GM12878 (cell line): ENCODE measurements around the gene STX16. TPM values are rescaled to one million over a fixed set of nuclear protein-coding genes. Genes with fewer than 3 reads are reported as not detected.

ENCODE experiments used
- ATAC-seq: fragments of 200-7000 bp; cut with Tn5 transposase; 3 replicates; pipeline ENCODE4 v1.9.1; 2020; ENCODE audit warnings: mild to moderate bottlenecking, moderate library complexity
- BruUV-seq: library from RNA; stranded (reverse); fragments of 400-500 nt; replicated peaks from 2 replicates; lab custom pipeline; 2021; lab: Mats Ljungman, UMichigan
- CTCF ChIA-PET: fragments of 300-600 bp; sonication (Branson Sonifier 250); formaldehyde crosslinking; extraction: SDS; loops from one replicate; lab custom pipeline; 2021; ENCODE audit warnings: inconsistent platforms; lab: Yijun Ruan, JAX
- POLR2A ChIA-PET: fragments of 350-600 bp; formaldehyde crosslinking; extraction: SDS; loops from one replicate; lab custom pipeline; 2021; ENCODE audit warnings: inconsistent platforms; lab: Charles Lee
- RAD21 ChIA-PET: fragments of 300-600 bp; sonication (Branson Sonifier 250); formaldehyde crosslinking; loops from one replicate; lab custom pipeline; 2023; ENCODE audit warnings: antibody characterized with exemption; ENCODE audit not compliant: unreplicated experiment; lab: Charles Lee
- SMC1A ChIA-PET: fragments of 300-600 bp; sonication (Branson Sonifier 250); formaldehyde crosslinking; loops from one replicate; lab custom pipeline; 2023; ENCODE audit not compliant: unreplicated experiment, uncharacterized antibody; lab: Charles Lee
- DNase-seq: peaks from one replicate; pipeline ENCODE4 v3.0.0-alpha.2; 2011; ENCODE audit warnings: low read depth, low spot score
- FAIRE-seq: peaks from 3 replicates; lab custom pipeline; 2011; peaks lifted over from hg19 to GRCh38; lab: Jason Lieb, UNC
- H2AFZ ChIP-seq: 2 replicates; pipeline ENCODE4 v1.6.0; 2011; ENCODE audit warnings: low read depth, low read length, control low read depth; ENCODE audit not compliant: control insufficient read depth
- H3K27ac ChIP-seq: 2 replicates; pipeline ENCODE4 v1.5.1; 2011; ENCODE audit warnings: control low read depth; ENCODE audit not compliant: control insufficient read depth, insufficient read depth
- H3K27me3 ChIP-seq, 2 experiments: replicated peaks in 1 of 2; 2 replicates each; pipeline versions ENCODE4 v1.6.0 to v1.6.1; 2011; ENCODE audit warnings: low read length in 1 of 2; ENCODE audit not compliant: control insufficient read depth in 2 of 2, insufficient read depth in 2 of 2
- H3K36me3 ChIP-seq, 2 experiments: 2 replicates each; pipeline ENCODE4 v1.5.1; 2011; ENCODE audit warnings: low read length in 1 of 2; ENCODE audit not compliant: control insufficient read depth in 2 of 2, insufficient read depth in 2 of 2
- H3K4me1 ChIP-seq: 2 replicates; pipeline ENCODE4 v1.6.1; 2011; ENCODE audit warnings: mild to moderate bottlenecking, low read length, moderate library complexity, mixed read lengths; ENCODE audit not compliant: control insufficient read depth, insufficient read depth
- H3K4me2 ChIP-seq: 2 replicates; pipeline ENCODE4 v1.6.0; 2011; ENCODE audit warnings: control low read depth; ENCODE audit not compliant: control insufficient read depth, insufficient read depth
- H3K4me3 ChIP-seq: fragments of 200-600 bp; sonication (generic); 2 replicates; pipeline ENCODE4 v1.5.1; 2016
- H3K79me2 ChIP-seq: 2 replicates; pipeline ENCODE4 v1.6.0; 2011; ENCODE audit warnings: low read length; ENCODE audit not compliant: control insufficient read depth, insufficient read depth
- H3K9ac ChIP-seq: 2 replicates; pipeline ENCODE4 v1.8.0; 2011; ENCODE audit warnings: low read length, control low read depth, mixed read lengths; ENCODE audit not compliant: control insufficient read depth, insufficient read depth
- H3K9me3 ChIP-seq: replicated peaks from 3 replicates; pipeline ENCODE4 v1.5.1; 2011; ENCODE audit warnings: mild to moderate bottlenecking, low read length; ENCODE audit not compliant: control insufficient read depth, insufficient read depth
- H4K20me1 ChIP-seq: 2 replicates; pipeline ENCODE4 v1.6.0; 2011; ENCODE audit not compliant: control insufficient read depth, insufficient read depth
- FOS ChIP-seq: IDR thresholded peaks from 3 replicates; pipeline ENCODE4 v1.6.1; 2011; ENCODE audit warnings: borderline replicate concordance; ENCODE audit not compliant: insufficient read length; ENCODE audit errors: extremely low read depth
- GABPA ChIP-seq: IDR thresholded peaks from 2 replicates; pipeline ENCODE4 v1.6.1; 2014; ENCODE audit warnings: antibody characterized with exemption, low read depth, mild to moderate bottlenecking, inconsistent platforms
- IRF4 ChIP-seq: IDR thresholded peaks from 2 replicates; pipeline ENCODE4 v1.6.1; 2011; ENCODE audit warnings: low read depth, low read length
- MEF2B ChIP-seq: fragments of 450-650 bp; IDR thresholded peaks from 2 replicates; pipeline ENCODE4 v1.6.1; 2018; ENCODE audit warnings: mild to moderate bottlenecking, moderate library complexity; ENCODE audit not compliant: partially characterized antibody, poor library complexity, severe bottlenecking
- POU2F2 ChIP-seq: IDR thresholded peaks from 3 replicates; pipeline ENCODE4 v1.6.1; 2011; ENCODE audit warnings: low read depth, mild to moderate bottlenecking, low read length, borderline replicate concordance
- SMAD1 ChIP-seq: fragments of 450-650 bp; IDR thresholded peaks from 2 replicates; pipeline ENCODE4 v1.6.1; 2018; ENCODE audit warnings: mild to moderate bottlenecking, low read depth; ENCODE audit not compliant: partially characterized antibody
- SREBF1 ChIP-seq: IDR thresholded peaks from 2 replicates; pipeline ENCODE4 v1.6.1; 2012; ENCODE audit warnings: mild to moderate bottlenecking, low read length
- WGBS: methylation state at CpG from one replicate; pipeline ENCODE4 v1.1.6; 2016; ENCODE audit warnings: low lambda C conversion rate; ENCODE audit not compliant: insufficient replicate concordance, insufficient coverage; ENCODE audit errors: missing lambda C conversion rate; 5-methylcytosine and 5-hydroxymethylcytosine counted together
- in situ Hi-C: fragments of 300-500 bp; cut with MboI; formaldehyde crosslinking; loops from 9 replicates; pipeline ENCODE4 v1.14.3; 2018; ENCODE audit warnings: mixed read lengths
- intact Hi-C: fragments of 100-400 bp; cut with micrococcal nuclease; formaldehyde crosslinking; loops from one replicate; pipeline ENCODE4 v1.14.2; 2022; ENCODE audit not compliant: unreplicated experiment
- polyA plus RNA-seq, 11 experiments: library from polyadenylated mRNA; depleted of rRNA in 4 of 11; unstranded in 6 of 11; stranded (reverse) in 5 of 11; fragments of >200 nt; fragmentation: Nextera tagmentation in 4 of 11; fragmentation: Illumina TruSeq in 1 of 11; extraction: Ambion mirVana in 4 of 11; extraction: Trizol in 1 of 11; gene quantifications; 1 replicate in 1 of 11; 2 replicates in 10 of 11; pipeline versions ENCODE4 v1.2.1 to v1.2.3, GENCODE V29; 2011 to 2016; ENCODE audit warnings: inconsistent platforms in 2 of 11, missing spikeins in 2 of 11, low read depth in 1 of 11
- total RNA-seq, 4 experiments: library from RNA; depleted of rRNA in 3 of 4; stranded (reverse); fragments of >200 nt in 3 of 4; fragmentation: Illumina TruSeq in 1 of 4; extraction: Trizol in 1 of 4; gene quantifications; 2 replicates each; pipeline versions ENCODE4 v1.2.1 to v1.2.3, GENCODE V29; 2013 to 2021
- TF ChIP-seq, protein P1 (sequence below): IDR thresholded peaks from 2 replicates; pipeline ENCODE4 v1.6.1; 2012; ENCODE audit warnings: low read depth, low read length, improper control_type of control experiment
- TF ChIP-seq, protein P2 (sequence below): fragments of 450-650 bp; IDR thresholded peaks from 2 replicates; pipeline ENCODE4 v1.6.1; 2017; ENCODE audit warnings: mild to moderate bottlenecking, moderate library complexity
- TF ChIP-seq, protein P3 (sequence below): IDR thresholded peaks from 2 replicates; pipeline ENCODE4 v1.6.1; 2012; ENCODE audit warnings: mild to moderate bottlenecking, low read depth, low read length
- TF ChIP-seq, protein P4 (sequence below): IDR thresholded peaks from 2 replicates; pipeline ENCODE4 v1.6.1; 2011; ENCODE audit warnings: borderline replicate concordance, low read depth, mild to moderate bottlenecking, moderate library complexity, mixed read lengths, low read length; ENCODE audit not compliant: insufficient read depth; ENCODE audit errors: extremely low read length

Gene STX16
- total and polyA plus RNA-seq, 10 of the 15 experiments (the other 5 are each of a cell fraction or from before 2014, with no cell fraction given): 6.3 to 68.4 (median 35.8) TPM

DNA sequence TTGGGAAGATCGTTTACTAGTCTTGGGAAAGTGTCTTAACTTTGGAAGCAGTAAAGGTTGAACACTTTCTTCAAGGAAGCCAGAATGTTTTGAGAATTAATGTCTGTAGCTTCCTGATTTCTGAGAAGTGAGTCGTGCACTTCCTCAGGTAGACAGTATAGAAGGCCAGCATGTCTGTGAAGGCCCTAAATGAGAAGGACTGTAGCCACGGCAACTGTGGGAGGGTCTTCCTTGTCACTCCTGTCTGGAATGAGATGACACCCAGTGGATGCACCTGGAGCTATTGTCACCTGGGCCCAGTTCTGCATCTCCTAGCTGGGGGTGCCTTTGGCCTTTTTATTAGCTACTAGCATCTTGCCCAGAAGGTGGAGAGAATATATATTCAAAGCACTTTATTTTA, 8.8 kb downstream of the STX16 start:
- CTCF ChIA-PET: interaction anchor here (0.8 to 3.1 kb wide), 5 partner anchors 8 to 425 kb away, joined by 3 to 11 read pairs (median 8); partner anchors contain the start of gene STX16
- H4K20me1 ChIP-seq: peaks cover 2% of the 10 kb centered on the region; the same call in 1 of the 2 replicates
- H2AFZ ChIP-seq: no peak overlapping the region
- H3K9me3 ChIP-seq: no peaks in the 10 kb centered on the region
- H3K4me3 ChIP-seq: no peak overlapping the region
- no peak overlapping the region for H3K4me2 ChIP-seq
- no peak for FAIRE-seq
- intact Hi-C loops (loop anchor here (10.0 kb wide), 3 partner anchors 325 to 375 kb away; partner anchors contain the start of genes ATP5F1E, NELFCD and RAB22A), in situ Hi-C loops (loop anchor here (10.0 to 25.0 kb wide), 3 partner anchors 265 to 1273 kb away; partner anchors contain the start of genes PRELID3B and RBM38)
- ATAC-seq: peak; percentile 13; the same call in 1 of the 3 replicates
- WGBS: 16% methylated on average over 3 of the region's 3 CpGs
- peaks cover 77% of the 10 kb centered on the region for H3K79me2 ChIP-seq
- peaks cover 13% of the 10 kb centered on the region for H3K4me1 ChIP-seq
- no peak overlapping the region for H3K27ac ChIP-seq
- DNase-seq: no peak
- H3K9ac ChIP-seq: no peak overlapping the region
- SMC1A ChIA-PET: interaction anchor here (1.4 to 2.2 kb wide), 3 partner anchors 8 to 13 kb away, joined by 5 to 13 read pairs (median 11); partner anchors contain the start of gene STX16
- peaks cover 3 to 24% of the 10 kb centered on the region in 2 experiments for H3K36me3 ChIP-seq
- BruUV-seq: TSS peak; percentile 5
- H3K27me3 ChIP-seq: no peaks in the 10 kb centered on the region
- POLR2A ChIA-PET: no interaction called here
- RAD21 ChIA-PET: interaction anchor here (1.6 to 2.4 kb wide), 2 partner anchors 9 kb away, joined by 5 to 9 read pairs; partner anchors contain the start of gene STX16
- TF ChIP-seq, protein P1, sequence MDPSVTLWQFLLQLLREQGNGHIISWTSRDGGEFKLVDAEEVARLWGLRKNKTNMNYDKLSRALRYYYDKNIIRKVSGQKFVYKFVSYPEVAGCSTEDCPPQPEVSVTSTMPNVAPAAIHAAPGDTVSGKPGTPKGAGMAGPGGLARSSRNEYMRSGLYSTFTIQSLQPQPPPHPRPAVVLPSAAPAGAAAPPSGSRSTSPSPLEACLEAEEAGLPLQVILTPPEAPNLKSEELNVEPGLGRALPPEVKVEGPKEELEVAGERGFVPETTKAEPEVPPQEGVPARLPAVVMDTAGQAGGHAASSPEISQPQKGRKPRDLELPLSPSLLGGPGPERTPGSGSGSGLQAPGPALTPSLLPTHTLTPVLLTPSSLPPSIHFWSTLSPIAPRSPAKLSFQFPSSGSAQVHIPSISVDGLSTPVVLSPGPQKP: no peak
- TF ChIP-seq IRF4: no peak
- TF ChIP-seq POU2F2: no peak
- TF ChIP-seq, protein P2, sequence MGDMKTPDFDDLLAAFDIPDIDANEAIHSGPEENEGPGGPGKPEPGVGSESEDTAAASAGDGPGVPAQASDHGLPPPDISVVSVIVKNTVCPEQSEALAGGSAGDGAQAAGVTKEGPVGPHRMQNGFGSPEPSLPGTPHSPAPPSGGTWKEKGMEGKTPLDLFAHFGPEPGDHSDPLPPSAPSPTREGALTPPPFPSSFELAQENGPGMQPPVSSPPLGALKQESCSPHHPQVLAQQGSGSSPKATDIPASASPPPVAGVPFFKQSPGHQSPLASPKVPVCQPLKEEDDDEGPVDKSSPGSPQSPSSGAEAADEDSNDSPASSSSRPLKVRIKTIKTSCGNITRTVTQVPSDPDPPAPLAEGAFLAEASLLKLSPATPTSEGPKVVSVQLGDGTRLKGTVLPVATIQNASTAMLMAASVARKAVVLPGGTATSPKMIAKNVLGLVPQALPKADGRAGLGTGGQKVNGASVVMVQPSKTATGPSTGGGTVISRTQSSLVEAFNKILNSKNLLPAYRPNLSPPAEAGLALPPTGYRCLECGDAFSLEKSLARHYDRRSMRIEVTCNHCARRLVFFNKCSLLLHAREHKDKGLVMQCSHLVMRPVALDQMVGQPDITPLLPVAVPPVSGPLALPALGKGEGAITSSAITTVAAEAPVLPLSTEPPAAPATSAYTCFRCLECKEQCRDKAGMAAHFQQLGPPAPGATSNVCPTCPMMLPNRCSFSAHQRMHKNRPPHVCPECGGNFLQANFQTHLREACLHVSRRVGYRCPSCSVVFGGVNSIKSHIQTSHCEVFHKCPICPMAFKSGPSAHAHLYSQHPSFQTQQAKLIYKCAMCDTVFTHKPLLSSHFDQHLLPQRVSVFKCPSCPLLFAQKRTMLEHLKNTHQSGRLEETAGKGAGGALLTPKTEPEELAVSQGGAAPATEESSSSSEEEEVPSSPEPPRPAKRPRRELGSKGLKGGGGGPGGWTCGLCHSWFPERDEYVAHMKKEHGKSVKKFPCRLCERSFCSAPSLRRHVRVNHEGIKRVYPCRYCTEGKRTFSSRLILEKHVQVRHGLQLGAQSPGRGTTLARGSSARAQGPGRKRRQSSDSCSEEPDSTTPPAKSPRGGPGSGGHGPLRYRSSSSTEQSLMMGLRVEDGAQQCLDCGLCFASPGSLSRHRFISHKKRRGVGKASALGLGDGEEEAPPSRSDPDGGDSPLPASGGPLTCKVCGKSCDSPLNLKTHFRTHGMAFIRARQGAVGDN: no peak
- TF ChIP-seq, protein P3, sequence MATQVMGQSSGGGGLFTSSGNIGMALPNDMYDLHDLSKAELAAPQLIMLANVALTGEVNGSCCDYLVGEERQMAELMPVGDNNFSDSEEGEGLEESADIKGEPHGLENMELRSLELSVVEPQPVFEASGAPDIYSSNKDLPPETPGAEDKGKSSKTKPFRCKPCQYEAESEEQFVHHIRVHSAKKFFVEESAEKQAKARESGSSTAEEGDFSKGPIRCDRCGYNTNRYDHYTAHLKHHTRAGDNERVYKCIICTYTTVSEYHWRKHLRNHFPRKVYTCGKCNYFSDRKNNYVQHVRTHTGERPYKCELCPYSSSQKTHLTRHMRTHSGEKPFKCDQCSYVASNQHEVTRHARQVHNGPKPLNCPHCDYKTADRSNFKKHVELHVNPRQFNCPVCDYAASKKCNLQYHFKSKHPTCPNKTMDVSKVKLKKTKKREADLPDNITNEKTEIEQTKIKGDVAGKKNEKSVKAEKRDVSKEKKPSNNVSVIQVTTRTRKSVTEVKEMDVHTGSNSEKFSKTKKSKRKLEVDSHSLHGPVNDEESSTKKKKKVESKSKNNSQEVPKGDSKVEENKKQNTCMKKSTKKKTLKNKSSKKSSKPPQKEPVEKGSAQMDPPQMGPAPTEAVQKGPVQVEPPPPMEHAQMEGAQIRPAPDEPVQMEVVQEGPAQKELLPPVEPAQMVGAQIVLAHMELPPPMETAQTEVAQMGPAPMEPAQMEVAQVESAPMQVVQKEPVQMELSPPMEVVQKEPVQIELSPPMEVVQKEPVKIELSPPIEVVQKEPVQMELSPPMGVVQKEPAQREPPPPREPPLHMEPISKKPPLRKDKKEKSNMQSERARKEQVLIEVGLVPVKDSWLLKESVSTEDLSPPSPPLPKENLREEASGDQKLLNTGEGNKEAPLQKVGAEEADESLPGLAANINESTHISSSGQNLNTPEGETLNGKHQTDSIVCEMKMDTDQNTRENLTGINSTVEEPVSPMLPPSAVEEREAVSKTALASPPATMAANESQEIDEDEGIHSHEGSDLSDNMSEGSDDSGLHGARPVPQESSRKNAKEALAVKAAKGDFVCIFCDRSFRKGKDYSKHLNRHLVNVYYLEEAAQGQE: no peak
- TF ChIP-seq SREBF1: no peak
- TF ChIP-seq GABPA: no peak
- no peak for TF ChIP-seq SMAD1
- no peak for TF ChIP-seq FOS
- no peak for TF ChIP-seq MEF2B
- TF ChIP-seq, protein P4, sequence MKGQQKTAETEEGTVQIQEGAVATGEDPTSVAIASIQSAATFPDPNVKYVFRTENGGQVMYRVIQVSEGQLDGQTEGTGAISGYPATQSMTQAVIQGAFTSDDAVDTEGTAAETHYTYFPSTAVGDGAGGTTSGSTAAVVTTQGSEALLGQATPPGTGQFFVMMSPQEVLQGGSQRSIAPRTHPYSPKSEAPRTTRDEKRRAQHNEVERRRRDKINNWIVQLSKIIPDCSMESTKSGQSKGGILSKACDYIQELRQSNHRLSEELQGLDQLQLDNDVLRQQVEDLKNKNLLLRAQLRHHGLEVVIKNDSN: no peak
